PC-3 (cell line): ENCODE data around the gene GSTA5. TPM values are rescaled to one million over a fixed set of nuclear protein-coding genes. Genes with fewer than 3 reads are reported as not detected.
"Not testable (repeated sequence)": the region's sequence is repeated elsewhere in the genome, so short reads cannot be mapped to it uniquely, and the experiment has no call there.

Experiments used
- ATAC-seq: fragments of 200-7000 bp; cut with Tn5 transposase; 2 replicates; pipeline ENCODE4 v1.9.1; 2020; ENCODE audit warnings: mild to moderate bottlenecking, moderate library complexity
- BruUV-seq: library from RNA; stranded (reverse); fragments of 400-500 nt; replicated peaks from 2 replicates; lab custom pipeline; 2021; lab: Mats Ljungman, UMichigan
- CTCF ChIA-PET: fragments of 300-600 bp; sonication (Branson Sonifier 250); formaldehyde crosslinking; loops from one replicate; lab custom pipeline; 2022; ENCODE audit warnings: antibody characterized with exemption; lab: Charles Lee
- POLR2A ChIA-PET: fragments of 300-600 bp; sonication (Branson Sonifier 250); formaldehyde crosslinking; loops from one replicate; lab custom pipeline; 2022; ENCODE audit warnings: antibody characterized with exemption; ENCODE audit not compliant: unreplicated experiment; lab: Charles Lee
- DNase-seq: peaks from one replicate; pipeline ENCODE4 v3.0.0-alpha.2; 2015
- H2AFZ ChIP-seq: fragments of 300-600 bp; sonication (generic); 2 replicates; pipeline ENCODE4 v1.6.0; 2016; ENCODE audit warnings: antibody characterized with exemption, low read length
- H3F3A ChIP-seq: fragments of 300-600 bp; sonication (generic); one replicate; pipeline ENCODE4 v1.6.0; 2017; ENCODE audit warnings: antibody characterized with exemption, low read length, control low read depth, mild to moderate bottlenecking; ENCODE audit not compliant: unreplicated experiment
- H3K27ac ChIP-seq: fragments of 300-600 bp; sonication (generic); 2 replicates; pipeline ENCODE4 v1.5.1; 2016; ENCODE audit warnings: mild to moderate bottlenecking, low read length
- H3K27me3 ChIP-seq: fragments of 300-600 bp; sonication (generic); 2 replicates; pipeline ENCODE4 v1.6.1; 2016; ENCODE audit warnings: low read length, mixed read lengths
- H3K36me3 ChIP-seq: fragments of 300-600 bp; sonication (generic); 2 replicates; pipeline ENCODE4 v1.6.1; 2016; ENCODE audit warnings: low read depth, mixed run types, low read length, mixed read lengths
- H3K4me1 ChIP-seq: fragments of 300-600 bp; sonication (generic); 2 replicates; pipeline ENCODE4 v1.5.1; 2016; ENCODE audit warnings: low read length; ENCODE audit not compliant: insufficient read depth
- H3K4me2 ChIP-seq: fragments of 300-600 bp; sonication (generic); 2 replicates; pipeline ENCODE4 v1.6.0; 2016; ENCODE audit warnings: low read length
- H3K4me3 ChIP-seq: fragments of 300-600 bp; sonication (generic); 2 replicates; pipeline ENCODE4 v1.5.1; 2016; ENCODE audit warnings: mild to moderate bottlenecking, low read length, mixed read lengths
- H3K79me2 ChIP-seq: fragments of 300-600 bp; sonication (generic); 2 replicates; pipeline ENCODE4 v1.6.1; 2017; ENCODE audit warnings: low read length, mixed read lengths
- H3K9ac ChIP-seq: fragments of 300-600 bp; sonication (generic); 2 replicates; pipeline ENCODE4 v1.6.0; 2016; ENCODE audit warnings: mild to moderate bottlenecking, low read length
- H3K9me2 ChIP-seq: fragments of 300-600 bp; sonication (generic); replicated peaks from 2 replicates; pipeline ENCODE4 v1.6.1; 2016; ENCODE audit warnings: mixed run types, low read length, mixed read lengths
- H3K9me3 ChIP-seq: fragments of 300-600 bp; sonication (generic); 2 replicates; pipeline ENCODE4 v1.6.1; 2016; ENCODE audit warnings: low read length, mixed read lengths
- H4K20me1 ChIP-seq: fragments of 300-600 bp; sonication (generic); 2 replicates; pipeline ENCODE4 v1.6.1; 2016; ENCODE audit warnings: low read length, mixed read lengths
- EZH2 ChIP-seq: fragments of 300-600 bp; sonication (generic); IDR thresholded peaks from one replicate; pipeline ENCODE4 v1.6.1; 2017; ENCODE audit warnings: antibody characterized with exemption, mild to moderate bottlenecking, low read length; ENCODE audit not compliant: unreplicated experiment
- EZH2phosphoT487 ChIP-seq: fragments of 300-600 bp; sonication (generic); IDR thresholded peaks from 2 replicates; pipeline ENCODE4 v1.6.1; 2018; ENCODE audit warnings: mild to moderate bottlenecking, antibody characterized with exemption, low read length, borderline replicate concordance
- intact Hi-C: fragments of 100-400 bp; cut with micrococcal nuclease; formaldehyde crosslinking; loops from 2 replicates; pipeline ENCODE4 v1.9.0; 2023
- total RNA-seq: library from RNA; depleted of rRNA; stranded (reverse); fragments of >200 nt; gene quantifications from 2 replicates; pipeline ENCODE4 v1.2.3, GENCODE V29; 2014
- TF ChIP-seq, protein P1 (sequence below): fragments of 300-600 bp; sonication (generic); conservative IDR thresholded peaks from 2 replicates; pipeline ENCODE4 v1.5.1; 2017; ENCODE audit warnings: antibody characterized with exemption, low read depth, mild to moderate bottlenecking, low read length

GSTA5 gene
- total RNA-seq, 1 experiment from 2014 or later: not detected

DNA sequence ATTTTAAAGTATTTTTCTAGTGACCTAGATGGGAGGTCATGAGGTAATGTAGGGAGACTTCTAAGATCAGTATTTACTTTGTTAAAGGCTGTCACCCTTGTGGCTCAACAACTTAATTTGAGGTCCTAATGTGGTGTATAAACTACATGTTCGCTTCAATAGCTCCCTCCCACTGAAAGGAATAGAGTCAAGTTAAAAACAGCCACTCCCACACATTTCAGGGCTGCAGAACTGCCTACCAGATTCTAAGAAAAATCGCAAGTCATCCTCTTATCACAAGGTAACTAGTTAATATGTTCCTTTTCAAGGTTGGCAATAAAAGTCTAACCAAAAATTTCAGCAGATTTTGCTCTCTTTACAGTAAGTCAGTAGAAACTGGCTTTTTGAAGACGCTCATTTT lies 52.1 kb downstream of the GSTA5 start:
- Histone ChIP-seq H3K79me2 (no peaks in the 10 kb centered on the region), H3K27ac (no peak overlapping the region), H3K27me3 (no peaks in the 10 kb centered on the region), H3K36me3 (no peaks in the 10 kb centered on the region), H3F3A (no peaks in the 10 kb centered on the region), H3K4me1 (no peaks in the 10 kb centered on the region), H3K9ac (no peak overlapping the region), H3K4me2 (no peak overlapping the region), H3K9me3 (no peaks in the 10 kb centered on the region), H4K20me1 (no peaks in the 10 kb centered on the region), H3K9me2 (no peaks in the 10 kb centered on the region), H3K4me3 (no peak overlapping the region), H2AFZ (no peak overlapping the region)
- ChIA-PET CTCF (no interaction called here), POLR2A (no interaction called here)
- no TSS peak for BruUV-seq
- intact Hi-C loops: no loop called here
- TF ChIP-seq EZH2phosphoT487 (no peak), EZH2 (no peak)
- ATAC-seq (no peak), DNase-seq (no peak)

DNA sequence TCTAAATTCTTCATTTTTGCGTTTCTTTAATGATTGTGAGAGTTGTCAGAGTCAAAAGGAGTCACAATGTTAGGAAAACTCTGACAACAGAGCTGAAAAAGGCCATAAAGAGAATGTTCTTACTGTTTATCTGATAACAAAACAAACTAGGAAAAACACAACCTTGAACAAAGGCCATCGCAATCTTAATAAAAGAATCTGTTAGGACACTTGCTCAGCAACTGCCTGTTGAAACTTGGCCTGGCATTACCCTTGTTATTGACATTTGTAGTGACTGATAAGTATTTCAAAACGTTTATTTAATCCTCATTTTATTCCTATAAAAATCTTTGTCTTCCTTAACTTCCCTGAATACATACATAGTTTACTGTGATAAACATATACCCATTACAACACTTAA lies 52.7 kb downstream of the GSTA5 start:
- Histone ChIP-seq H3K4me1 (no peaks in the 10 kb centered on the region), H4K20me1 (no peaks in the 10 kb centered on the region), H3K4me3 (no peak overlapping the region), H3K9ac (no peak overlapping the region), H3K27me3 (no peaks in the 10 kb centered on the region), H3K36me3 (no peaks in the 10 kb centered on the region), H3K27ac (no peak overlapping the region), H3K79me2 (no peaks in the 10 kb centered on the region), H3K9me2 (no peaks in the 10 kb centered on the region), H3K9me3 (no peaks in the 10 kb centered on the region), H2AFZ (no peak overlapping the region), H3K4me2 (no peak overlapping the region), H3F3A (no peaks in the 10 kb centered on the region)
- intact Hi-C loops: loop anchor here (2.0 kb wide), 1 partner anchor 39 kb away; no protein-coding TSS in a partner anchor
- ATAC-seq (no peak), DNase-seq (no peak)
- ChIA-PET POLR2A (no interaction called here), CTCF (no interaction called here)
- no TSS peak for BruUV-seq
- TF ChIP-seq EZH2: no peak
- no peak for TF ChIP-seq EZH2phosphoT487
- TF ChIP-seq, protein P1, sequence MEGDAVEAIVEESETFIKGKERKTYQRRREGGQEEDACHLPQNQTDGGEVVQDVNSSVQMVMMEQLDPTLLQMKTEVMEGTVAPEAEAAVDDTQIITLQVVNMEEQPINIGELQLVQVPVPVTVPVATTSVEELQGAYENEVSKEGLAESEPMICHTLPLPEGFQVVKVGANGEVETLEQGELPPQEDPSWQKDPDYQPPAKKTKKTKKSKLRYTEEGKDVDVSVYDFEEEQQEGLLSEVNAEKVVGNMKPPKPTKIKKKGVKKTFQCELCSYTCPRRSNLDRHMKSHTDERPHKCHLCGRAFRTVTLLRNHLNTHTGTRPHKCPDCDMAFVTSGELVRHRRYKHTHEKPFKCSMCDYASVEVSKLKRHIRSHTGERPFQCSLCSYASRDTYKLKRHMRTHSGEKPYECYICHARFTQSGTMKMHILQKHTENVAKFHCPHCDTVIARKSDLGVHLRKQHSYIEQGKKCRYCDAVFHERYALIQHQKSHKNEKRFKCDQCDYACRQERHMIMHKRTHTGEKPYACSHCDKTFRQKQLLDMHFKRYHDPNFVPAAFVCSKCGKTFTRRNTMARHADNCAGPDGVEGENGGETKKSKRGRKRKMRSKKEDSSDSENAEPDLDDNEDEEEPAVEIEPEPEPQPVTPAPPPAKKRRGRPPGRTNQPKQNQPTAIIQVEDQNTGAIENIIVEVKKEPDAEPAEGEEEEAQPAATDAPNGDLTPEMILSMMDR: no peak

DNA sequence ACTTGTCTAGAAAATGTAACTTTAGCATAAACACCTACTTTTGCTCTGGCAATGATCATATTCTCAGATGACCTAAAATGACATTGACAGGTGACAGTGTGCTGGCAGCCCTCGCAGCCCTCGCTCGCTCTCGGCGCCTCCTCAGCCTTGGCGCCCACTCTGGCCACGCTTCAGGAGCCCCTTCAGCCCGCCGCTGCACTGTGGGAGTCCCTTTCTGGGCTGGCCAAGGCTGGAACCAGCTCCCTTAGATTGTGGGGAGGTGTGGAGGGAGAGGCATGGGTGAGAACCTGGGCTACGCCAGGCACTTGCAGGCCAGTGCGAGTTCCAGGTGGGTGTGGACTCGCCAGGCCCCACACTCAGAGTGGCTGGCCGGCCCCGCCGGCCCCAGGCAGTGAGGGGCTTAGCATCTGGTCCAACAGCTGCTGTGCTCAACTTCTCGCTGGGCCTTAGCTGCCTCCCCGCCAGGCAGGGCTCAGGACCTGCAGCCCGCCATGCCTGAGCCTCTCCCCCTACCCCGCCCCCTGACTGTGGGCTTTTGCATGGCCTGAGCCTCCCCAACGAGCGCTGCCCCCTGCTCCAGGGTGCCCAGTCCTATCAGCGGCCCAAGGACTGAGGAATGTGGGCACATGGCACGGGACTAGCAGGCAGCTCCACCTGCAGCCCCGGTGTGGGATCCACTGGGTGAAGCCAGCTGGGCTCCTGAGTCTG lies 54.2 kb downstream of the GSTA5 start:
- Histone ChIP-seq H3K27ac (no peak overlapping the region), H3F3A (no peaks in the 10 kb centered on the region), H3K27me3 (no peaks in the 10 kb centered on the region), H4K20me1 (no peaks in the 10 kb centered on the region), H3K9me2 (no peaks in the 10 kb centered on the region), H3K4me3 (no peak overlapping the region), H3K4me1 (no peaks in the 10 kb centered on the region), H3K79me2 (no peaks in the 10 kb centered on the region), H3K9me3 (no peaks in the 10 kb centered on the region), H3K4me2 (no peak overlapping the region), H3K36me3 (no peaks in the 10 kb centered on the region), H3K9ac (no peak overlapping the region), H2AFZ (no peak overlapping the region)
- intact Hi-C loops: loop anchor here (2.0 kb wide), 1 partner anchor 40 kb away; no protein-coding TSS in a partner anchor
- no TSS peak for BruUV-seq
- ChIA-PET POLR2A (no interaction called here), CTCF (no interaction called here)
- TF ChIP-seq, protein P1: no peak
- no peak for TF ChIP-seq EZH2phosphoT487
- no peak for TF ChIP-seq EZH2
- DNase-seq: no peak
- ATAC-seq: no peak

DNA sequence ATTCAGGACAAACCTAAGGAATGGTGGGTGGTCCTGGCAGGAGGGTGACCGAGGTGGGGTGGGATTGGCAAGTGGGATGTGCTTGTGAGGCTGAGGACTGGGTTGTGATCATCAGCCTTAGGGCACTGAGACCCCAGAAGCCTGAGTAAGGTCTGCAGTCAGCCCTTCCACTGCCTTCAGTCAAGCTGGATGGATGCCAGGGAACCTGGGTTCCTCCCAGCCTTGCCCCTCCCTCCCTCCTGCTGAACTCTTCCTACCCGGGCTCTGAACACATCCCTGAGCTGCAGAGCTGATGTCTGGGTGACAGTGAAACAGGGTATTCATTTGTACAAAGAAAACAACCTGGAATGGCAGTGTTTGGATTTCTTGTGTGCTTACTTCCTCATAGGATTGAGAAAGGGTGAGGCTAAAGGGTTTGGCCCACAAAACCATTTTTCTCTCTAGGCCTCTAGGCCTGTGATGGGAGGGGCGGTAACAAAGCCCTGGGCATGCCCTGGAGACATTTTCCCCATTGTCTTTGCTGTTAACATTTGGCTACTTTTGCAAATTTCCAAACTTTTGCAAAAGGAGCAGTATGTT lies 57.8 kb downstream of the GSTA5 start:
- H3F3A ChIP-seq, H3K9ac ChIP-seq, H3K9me3 ChIP-seq, H3K79me2 ChIP-seq, H3K4me2 ChIP-seq, H3K4me1 ChIP-seq, H3K27ac ChIP-seq, H3K27me3 ChIP-seq, H3K4me3 ChIP-seq, DNase-seq, intact Hi-C loops, H3K36me3 ChIP-seq, H3K9me2 ChIP-seq, H4K20me1 ChIP-seq, POLR2A ChIA-PET, CTCF ChIA-PET, H2AFZ ChIP-seq, BruUV-seq, ATAC-seq: not testable (repeated sequence)

DNA sequence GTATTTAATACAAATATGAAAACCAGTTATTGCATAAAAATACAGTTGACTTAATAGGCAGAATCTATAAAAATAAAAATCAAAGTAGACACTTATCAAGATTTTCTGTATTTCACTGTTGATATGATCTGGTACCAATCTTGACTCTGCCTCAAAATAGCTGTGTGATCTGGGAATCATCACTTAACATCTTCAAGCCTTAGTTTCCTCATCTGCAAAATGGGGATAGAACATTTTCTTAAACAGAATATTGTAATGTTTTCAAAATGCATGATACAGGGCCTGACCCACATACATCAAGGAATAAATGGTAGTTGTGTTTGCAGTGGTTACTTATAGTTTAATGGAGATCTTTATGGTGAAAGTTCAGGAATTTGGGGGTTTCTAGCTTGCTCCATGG lies 58.4 kb downstream of the GSTA5 start:
- H3K36me3 ChIP-seq, H4K20me1 ChIP-seq, DNase-seq, H2AFZ ChIP-seq, POLR2A ChIA-PET, BruUV-seq, ATAC-seq, H3K4me3 ChIP-seq, H3K79me2 ChIP-seq, CTCF ChIA-PET, H3K27ac ChIP-seq, H3K9me3 ChIP-seq, H3K9ac ChIP-seq, H3K9me2 ChIP-seq, H3F3A ChIP-seq, intact Hi-C loops, H3K27me3 ChIP-seq, H3K4me2 ChIP-seq, H3K4me1 ChIP-seq: not testable (repeated sequence)
